Fibroblast of villous mesenchyme (primary cell): ENCODE measurements around the gene RPS27L. TPM values are rescaled to one million over a fixed set of nuclear protein-coding genes. Genes with fewer than 3 reads are reported as not detected.
A peak's percentile ranks its signal among the peaks of the same experiment; 100 is the strongest.

ENCODE experiments used
- DNase-seq: peaks from one replicate; pipeline ENCODE4 v3.0.0-alpha.2; 2010; ENCODE audit warnings: low read depth
- H3K4me3 ChIP-seq: 2 replicates; pipeline ENCODE4 v1.5.1; 2011; ENCODE audit warnings: low read depth, mild to moderate bottlenecking, low read length
- total RNA-seq: library from RNA; depleted of rRNA; stranded (reverse); fragments of >200 nt; gene quantifications from 2 replicates; pipeline ENCODE4 v1.2.3, GENCODE V29; 2012
- TF ChIP-seq, protein P1 (sequence below): IDR thresholded peaks from 2 replicates; pipeline ENCODE4 v1.5.1; 2012; ENCODE audit warnings: low read depth, mild to moderate bottlenecking, low read length; ENCODE audit not compliant: insufficient read depth

The RPS27L gene
- total RNA-seq, 1 donor = 308 TPM

GRCh38 chr15:63160638-63161037 is 3.4 kb upstream of the RPS27L start:
- TF ChIP-seq, protein P1, sequence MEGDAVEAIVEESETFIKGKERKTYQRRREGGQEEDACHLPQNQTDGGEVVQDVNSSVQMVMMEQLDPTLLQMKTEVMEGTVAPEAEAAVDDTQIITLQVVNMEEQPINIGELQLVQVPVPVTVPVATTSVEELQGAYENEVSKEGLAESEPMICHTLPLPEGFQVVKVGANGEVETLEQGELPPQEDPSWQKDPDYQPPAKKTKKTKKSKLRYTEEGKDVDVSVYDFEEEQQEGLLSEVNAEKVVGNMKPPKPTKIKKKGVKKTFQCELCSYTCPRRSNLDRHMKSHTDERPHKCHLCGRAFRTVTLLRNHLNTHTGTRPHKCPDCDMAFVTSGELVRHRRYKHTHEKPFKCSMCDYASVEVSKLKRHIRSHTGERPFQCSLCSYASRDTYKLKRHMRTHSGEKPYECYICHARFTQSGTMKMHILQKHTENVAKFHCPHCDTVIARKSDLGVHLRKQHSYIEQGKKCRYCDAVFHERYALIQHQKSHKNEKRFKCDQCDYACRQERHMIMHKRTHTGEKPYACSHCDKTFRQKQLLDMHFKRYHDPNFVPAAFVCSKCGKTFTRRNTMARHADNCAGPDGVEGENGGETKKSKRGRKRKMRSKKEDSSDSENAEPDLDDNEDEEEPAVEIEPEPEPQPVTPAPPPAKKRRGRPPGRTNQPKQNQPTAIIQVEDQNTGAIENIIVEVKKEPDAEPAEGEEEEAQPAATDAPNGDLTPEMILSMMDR = no peak
- no peak overlapping the region for H3K4me3 ChIP-seq
- DNase-seq = no peak

GRCh38 chr15:63157891-63158431 is 684 bp upstream of the RPS27L start:
- peak; percentile 87 for DNase-seq
- TF ChIP-seq, protein P1 = peak; percentile 13
- peak overlapping the region; percentile 88 for H3K4me3 ChIP-seq

DNA sequence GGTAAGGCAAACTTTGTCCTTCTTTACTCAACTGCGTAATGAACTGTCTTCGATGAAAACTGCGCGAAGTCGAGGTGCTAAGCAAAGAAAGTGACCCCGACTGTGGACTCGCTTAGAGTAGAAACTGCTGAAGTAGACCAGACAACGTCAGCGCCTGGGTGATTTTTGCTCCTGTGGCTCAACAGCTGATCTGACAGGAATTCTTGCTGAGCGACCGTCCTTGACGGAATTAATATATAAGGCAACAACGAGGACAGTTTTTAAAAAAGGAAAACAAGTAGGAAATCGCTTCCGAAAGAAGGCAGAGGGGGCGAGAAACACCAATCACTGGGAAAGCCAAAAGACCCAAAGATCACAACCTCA is 541 bp downstream of the RPS27L start:
- TF ChIP-seq, protein P1 = no peak
- H3K4me3 ChIP-seq = peak overlapping the region; percentile 88
- DNase-seq = peak; percentile 69

DNA sequence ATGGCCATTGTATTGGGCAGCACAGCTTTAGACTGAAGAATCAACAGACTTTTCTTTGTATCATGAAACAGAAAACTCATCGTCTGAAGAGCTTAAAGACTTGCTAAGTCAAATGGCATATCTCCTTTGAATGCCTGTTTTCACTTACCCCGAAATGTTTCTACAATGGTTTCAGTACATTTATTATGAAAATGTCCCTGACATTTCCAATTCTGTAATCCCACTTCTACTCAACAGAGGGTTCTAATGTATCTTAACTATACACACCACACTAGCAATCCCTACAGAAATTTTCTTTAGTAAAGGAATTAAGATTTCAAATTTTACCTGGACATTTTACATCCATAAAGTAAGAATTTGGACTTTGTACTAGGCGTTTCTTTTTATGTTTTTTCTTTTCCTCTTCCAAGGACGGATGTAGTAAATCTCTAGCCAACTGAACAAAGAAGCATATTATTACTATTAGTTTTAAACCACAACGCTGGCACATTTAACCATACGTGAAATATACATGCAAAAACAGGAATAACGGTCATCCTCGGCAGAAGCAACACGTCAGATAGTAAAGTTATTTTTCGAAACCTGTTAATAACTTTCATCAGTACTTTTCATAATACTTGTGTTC is 1.1 kb downstream of the RPS27L start:
- H3K4me3 ChIP-seq = peak overlapping the region; percentile 88
- TF ChIP-seq, protein P1 = peak; percentile 14
- no peak for DNase-seq

DNA sequence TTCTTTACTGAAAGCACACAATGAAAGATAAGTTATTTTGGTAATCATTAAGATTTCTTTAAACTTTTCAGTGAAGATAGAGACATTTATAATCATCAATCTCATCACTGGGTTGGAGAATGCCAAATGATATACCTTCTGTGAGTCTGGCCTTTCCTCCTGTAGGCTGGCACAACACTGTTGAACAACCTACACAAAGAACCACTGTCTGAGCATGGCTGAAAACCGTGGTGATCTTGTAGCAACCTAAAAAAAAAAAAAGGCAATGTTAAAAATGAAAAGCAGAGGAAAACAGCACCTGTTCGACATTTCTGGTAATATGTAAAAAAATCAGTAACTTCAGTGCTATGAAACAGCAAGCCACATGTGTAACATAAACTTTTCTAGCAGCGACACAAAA is 1.8 kb downstream of the RPS27L start:
- TF ChIP-seq, protein P1 = no peak
- peak overlapping the region; percentile 88 for H3K4me3 ChIP-seq
- no peak for DNase-seq

- H3K4me3 ChIP-seq = no peak overlapping the region
- TF ChIP-seq, protein P1 = no peak
- DNase-seq = no peak
Measured at GRCh38 chr15:63151665-63152064, 5.6 kb downstream of the RPS27L start.

- TF ChIP-seq, protein P1 = peak; percentile 22
- DNase-seq = peak; percentile 43
- no peak overlapping the region for H3K4me3 ChIP-seq
Measured at GRCh38 chr15:63146684-63147083, 10.6 kb downstream of the RPS27L start.
